ENCODE results near the gene PREX1. TPM values are rescaled to one million over a fixed set of nuclear protein-coding genes. Genes with fewer than 3 reads are reported as not detected.

The PREX1 gene
- polyA plus RNA-seq, 1 of the 3 experiments (the other 2 are of a cell fraction): 5.3 TPM

- TF ChIP-seq ZBTB33 (IDR thresholded peaks at IDR 0.05; ENCODE audit: borderline replicate concordance, low read depth) (no peak), TEAD4 (IDR thresholded peaks at IDR 0.05; ENCODE audit: borderline replicate concordance, insufficient read depth) (no peak), EP300 (IDR thresholded peaks at IDR 0.05; ENCODE audit: borderline replicate concordance in 1 of 2, low read depth in 1 of 2, low read length in 1 of 2) (no peak), RXRA (IDR thresholded peaks at IDR 0.05; ENCODE audit: borderline replicate concordance, low read depth) (no peak), TCF12 (IDR thresholded peaks at IDR 0.05) (no peak)
Measured at GRCh38 chr20:48797850-48798747, 29.7 kb downstream of the PREX1 start (continued).

GRCh38 chr20:48797275-48797825, 30.4 kb downstream of the PREX1 start:
- no peak overlapping the region for H3K4me3 ChIP-seq (ENCODE audit: low read depth in 2 of 2, low read length in 1 of 2)
- no peak for DNase-seq
- no peak overlapping the region for H3K9ac ChIP-seq
- H3K4me2 ChIP-seq: no peak overlapping the region
- CTCF ChIA-PET: interaction anchor here (0.6 to 3.3 kb wide), 5 partner anchors 16 to 140 kb away, joined by 3 to 23 read pairs (median 4); partner anchors contain the start of gene PREX1
- POLR2A ChIA-PET: no interaction called here
- 89% methylated on average over 14 of the region's 15 CpGs for WGBS (ENCODE audit: low lambda C conversion rate)
- no peaks in the 10 kb centered on the region for H3K36me3 ChIP-seq (replicated peaks in 1 of 2; ENCODE audit: control insufficient read depth in 1 of 2, insufficient read depth in 2 of 2, low read length in 1 of 2)
- H3K9me2 ChIP-seq: no peaks in the 10 kb centered on the region
- no peaks in the 10 kb centered on the region for H3K9me3 ChIP-seq
- no peak overlapping the region for H2AFZ ChIP-seq (ENCODE audit: low read depth)
- no peaks in the 10 kb centered on the region for H4K20me1 ChIP-seq (ENCODE audit: insufficient read depth)
- H3K79me2 ChIP-seq (ENCODE audit: insufficient read depth): no peaks in the 10 kb centered on the region
- H3K4me1 ChIP-seq (ENCODE audit: control insufficient read depth in 1 of 2, insufficient read depth in 2 of 2, low read depth in 1 of 2, low read length in 1 of 2): peaks cover 0 to 7% of the 10 kb centered on the region in 2 experiments; a peak in 2 of 4 replicates
- peaks cover 3% of the 10 kb centered on the region for H3F3A ChIP-seq (replicated peaks; ENCODE audit: insufficient read depth)
- H3K27me3 ChIP-seq (ENCODE audit: insufficient read depth): no peaks in the 10 kb centered on the region
- TF ChIP-seq, protein P1, sequence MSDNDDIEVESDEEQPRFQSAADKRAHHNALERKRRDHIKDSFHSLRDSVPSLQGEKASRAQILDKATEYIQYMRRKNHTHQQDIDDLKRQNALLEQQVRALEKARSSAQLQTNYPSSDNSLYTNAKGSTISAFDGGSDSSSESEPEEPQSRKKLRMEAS (IDR thresholded peaks at IDR 0.05; ENCODE audit: low read depth): no peak
- TF ChIP-seq NFIC (IDR thresholded peaks at IDR 0.05; ENCODE audit: borderline replicate concordance) (no peak), RAD21 (IDR thresholded peaks at IDR 0.05; ENCODE audit: low read length) (no peak), TAF1 (IDR thresholded peaks at IDR 0.05; ENCODE audit: borderline replicate concordance, low read depth, low read length) (no peak), ZBTB33 (IDR thresholded peaks at IDR 0.05; ENCODE audit: borderline replicate concordance, low read depth) (no peak), CHD2 (IDR thresholded peaks at IDR 0.05; ENCODE audit: low read length, partially characterized antibody) (no peak)
- TF ChIP-seq, protein P2, sequence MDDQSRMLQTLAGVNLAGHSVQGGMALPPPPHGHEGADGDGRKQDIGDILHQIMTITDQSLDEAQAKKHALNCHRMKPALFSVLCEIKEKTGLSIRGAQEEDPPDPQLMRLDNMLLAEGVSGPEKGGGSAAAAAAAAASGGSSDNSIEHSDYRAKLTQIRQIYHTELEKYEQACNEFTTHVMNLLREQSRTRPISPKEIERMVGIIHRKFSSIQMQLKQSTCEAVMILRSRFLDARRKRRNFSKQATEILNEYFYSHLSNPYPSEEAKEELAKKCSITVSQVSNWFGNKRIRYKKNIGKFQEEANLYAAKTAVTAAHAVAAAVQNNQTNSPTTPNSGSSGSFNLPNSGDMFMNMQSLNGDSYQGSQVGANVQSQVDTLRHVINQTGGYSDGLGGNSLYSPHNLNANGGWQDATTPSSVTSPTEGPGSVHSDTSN (IDR thresholded peaks at IDR 0.05): no peak
- TF ChIP-seq, protein P3, sequence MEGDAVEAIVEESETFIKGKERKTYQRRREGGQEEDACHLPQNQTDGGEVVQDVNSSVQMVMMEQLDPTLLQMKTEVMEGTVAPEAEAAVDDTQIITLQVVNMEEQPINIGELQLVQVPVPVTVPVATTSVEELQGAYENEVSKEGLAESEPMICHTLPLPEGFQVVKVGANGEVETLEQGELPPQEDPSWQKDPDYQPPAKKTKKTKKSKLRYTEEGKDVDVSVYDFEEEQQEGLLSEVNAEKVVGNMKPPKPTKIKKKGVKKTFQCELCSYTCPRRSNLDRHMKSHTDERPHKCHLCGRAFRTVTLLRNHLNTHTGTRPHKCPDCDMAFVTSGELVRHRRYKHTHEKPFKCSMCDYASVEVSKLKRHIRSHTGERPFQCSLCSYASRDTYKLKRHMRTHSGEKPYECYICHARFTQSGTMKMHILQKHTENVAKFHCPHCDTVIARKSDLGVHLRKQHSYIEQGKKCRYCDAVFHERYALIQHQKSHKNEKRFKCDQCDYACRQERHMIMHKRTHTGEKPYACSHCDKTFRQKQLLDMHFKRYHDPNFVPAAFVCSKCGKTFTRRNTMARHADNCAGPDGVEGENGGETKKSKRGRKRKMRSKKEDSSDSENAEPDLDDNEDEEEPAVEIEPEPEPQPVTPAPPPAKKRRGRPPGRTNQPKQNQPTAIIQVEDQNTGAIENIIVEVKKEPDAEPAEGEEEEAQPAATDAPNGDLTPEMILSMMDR (IDR thresholded peaks at IDR 0.05): no peak
- H3K27ac ChIP-seq (ENCODE audit: low read depth in 2 of 2, low read length in 1 of 2): no peak overlapping the region
